ENCODE results near the gene APLP2.

The APLP2 gene

DNA sequence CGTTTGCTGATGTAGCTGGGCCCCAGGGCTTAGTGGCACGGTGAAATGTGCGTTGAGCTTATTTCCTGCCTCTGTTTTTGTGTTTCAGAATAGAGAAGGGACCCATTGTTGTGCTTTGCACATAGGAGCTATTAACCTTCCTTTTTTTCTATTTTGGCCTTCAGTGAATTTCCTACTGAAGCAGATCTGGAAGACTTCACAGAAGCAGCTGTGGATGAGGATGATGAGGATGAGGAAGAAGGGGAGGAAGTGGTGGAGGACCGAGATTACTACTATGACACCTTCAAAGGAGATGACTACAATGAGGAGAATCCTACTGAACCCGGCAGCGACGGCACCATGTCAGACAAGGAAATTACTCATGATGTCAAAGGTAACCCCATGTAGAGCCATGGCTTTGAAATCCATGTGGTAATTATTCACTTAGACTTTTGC is 52.5 kb downstream of the APLP2 start:
- FAIRE-seq, result no peak

DNA sequence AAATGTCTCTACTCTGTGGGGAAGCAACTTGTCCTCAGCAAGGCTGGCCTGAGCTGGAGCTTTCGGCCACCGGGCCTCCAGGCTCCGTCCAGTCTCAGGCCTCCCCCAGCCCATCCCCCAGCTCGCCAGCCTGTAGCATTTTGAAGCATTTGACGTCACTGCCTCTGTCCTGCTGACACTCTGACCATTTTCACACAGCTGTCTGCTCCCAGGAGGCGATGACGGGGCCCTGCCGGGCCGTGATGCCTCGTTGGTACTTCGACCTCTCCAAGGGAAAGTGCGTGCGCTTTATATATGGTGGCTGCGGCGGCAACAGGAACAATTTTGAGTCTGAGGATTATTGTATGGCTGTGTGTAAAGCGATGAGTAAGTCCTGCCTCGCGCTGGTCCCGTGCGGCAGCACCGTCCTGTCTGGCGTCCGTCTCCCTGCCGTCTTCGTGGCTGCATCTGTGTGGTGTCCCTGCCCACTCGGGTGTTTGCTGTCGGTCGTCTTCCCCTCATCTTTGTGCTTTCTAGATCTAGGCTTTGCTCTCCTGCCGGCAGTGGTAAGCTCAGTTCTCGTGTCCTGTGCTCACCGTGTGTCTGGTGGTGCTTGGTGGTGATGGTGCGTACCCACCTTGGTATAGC is 53.8 kb downstream of the APLP2 start:
- FAIRE-seq, result no peak

DNA sequence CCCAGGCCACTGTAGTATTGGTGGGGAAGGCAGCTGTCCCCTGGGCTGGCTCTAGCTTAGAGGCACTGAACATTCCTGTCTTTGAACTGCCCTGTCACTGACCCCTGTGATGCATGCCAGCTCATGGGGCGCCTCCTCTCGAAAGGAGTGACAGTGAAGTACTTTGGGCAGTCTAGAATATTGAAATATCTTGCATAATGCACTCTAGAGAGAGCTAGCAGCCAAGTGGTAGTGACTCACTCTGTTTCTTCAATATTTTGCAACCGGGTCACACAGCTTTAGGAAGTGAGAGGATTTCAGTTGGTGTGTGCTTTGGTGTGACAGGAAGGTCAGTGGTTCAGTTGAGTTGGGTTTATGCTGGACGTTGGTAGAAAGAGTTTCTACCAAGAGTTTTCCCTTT is 54.4 kb downstream of the APLP2 start:
- no peak for FAIRE-seq

DNA sequence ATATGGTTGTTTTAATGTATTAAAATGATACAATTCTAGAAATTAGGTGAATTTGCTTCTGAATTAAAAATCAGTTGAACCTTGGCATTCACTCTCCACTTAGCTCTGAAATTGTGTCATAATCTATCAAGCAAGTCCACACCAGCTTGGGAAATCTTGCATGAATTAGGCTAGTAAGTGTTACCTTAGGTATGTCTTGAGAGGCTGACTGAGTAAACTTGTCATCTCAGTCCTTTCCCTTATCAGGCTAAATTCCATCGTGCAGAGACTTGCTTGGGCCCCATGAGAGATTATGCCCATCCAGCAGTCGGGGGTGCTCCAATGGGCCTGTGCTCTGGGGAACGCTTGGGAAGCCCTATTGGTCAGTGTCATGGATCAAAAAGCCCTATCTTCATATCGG is 55.9 kb downstream of the APLP2 start:
- no peak for FAIRE-seq

DNA sequence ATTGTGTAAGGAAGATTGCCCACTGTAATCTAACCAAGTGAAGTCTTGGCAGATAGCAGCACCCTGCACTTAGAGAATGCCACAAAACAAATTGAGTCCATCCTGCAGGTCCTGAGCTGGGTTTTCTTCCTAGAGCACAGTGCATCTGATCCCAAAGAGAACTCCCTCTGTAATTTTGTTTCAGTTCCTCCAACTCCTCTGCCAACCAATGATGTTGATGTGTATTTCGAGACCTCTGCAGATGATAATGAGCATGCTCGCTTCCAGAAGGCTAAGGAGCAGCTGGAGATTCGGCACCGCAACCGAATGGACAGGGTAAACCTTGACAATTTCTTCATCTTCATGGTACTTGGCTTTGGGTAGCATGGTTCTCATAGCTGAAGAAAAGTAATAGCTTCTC is 56.8 kb downstream of the APLP2 start:
- FAIRE-seq, result no peak

DNA sequence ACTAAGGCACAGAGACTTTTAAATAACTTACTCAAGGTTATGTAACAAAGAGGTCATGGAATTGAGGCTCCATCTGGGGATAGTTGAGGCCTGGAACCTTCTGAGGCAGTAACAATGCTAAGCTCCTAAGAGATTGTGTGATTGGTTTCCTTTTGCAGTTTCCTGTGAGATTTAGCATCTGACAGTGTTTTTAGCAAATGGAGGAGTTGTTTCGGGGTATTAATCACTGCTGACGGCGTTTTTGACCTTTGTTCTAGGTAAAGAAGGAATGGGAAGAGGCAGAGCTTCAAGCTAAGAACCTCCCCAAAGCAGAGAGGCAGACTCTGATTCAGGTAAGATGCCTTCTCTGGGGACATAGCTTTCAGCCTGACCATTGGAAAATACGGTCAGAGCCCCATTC is 57.8 kb downstream of the APLP2 start:
- no peak for FAIRE-seq

DNA sequence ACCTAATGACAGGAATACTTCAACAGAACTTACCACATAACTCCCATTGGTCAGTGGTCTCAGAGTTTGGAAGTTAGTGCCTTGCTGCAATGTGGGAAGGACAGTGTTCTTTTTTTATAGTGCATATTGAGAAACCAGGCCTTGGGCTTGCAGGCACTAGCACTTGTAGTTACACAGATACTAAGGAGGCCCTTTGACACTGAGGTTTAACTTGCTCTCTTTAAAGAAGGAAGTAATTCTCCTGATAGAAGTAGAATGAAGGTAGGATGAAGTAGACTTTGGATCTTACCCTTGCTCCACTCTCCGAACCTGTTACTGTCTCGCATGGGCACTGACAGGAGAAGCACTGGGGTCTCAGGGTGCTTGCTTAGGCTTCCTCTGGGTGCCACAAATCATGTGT is 58.9 kb downstream of the APLP2 start:
- no peak for FAIRE-seq

DNA sequence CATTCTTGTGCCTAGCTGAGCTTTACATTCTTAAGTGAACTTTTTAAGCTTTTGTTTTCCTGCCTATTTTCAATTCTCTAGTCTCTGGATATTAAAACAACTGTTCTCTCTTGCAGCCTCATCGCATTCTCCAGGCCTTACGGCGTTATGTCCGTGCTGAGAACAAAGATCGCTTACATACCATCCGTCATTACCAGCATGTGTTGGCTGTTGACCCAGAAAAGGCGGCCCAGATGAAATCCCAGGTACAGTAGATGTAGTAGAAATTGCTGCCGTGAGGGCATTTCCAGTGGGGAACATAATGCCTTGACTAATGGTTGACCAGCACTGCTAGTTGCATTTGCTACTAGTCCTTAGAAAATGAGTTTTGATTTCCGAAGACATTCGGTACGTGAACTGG is 60.2 kb downstream of the APLP2 start:
- no peak for FAIRE-seq

DNA sequence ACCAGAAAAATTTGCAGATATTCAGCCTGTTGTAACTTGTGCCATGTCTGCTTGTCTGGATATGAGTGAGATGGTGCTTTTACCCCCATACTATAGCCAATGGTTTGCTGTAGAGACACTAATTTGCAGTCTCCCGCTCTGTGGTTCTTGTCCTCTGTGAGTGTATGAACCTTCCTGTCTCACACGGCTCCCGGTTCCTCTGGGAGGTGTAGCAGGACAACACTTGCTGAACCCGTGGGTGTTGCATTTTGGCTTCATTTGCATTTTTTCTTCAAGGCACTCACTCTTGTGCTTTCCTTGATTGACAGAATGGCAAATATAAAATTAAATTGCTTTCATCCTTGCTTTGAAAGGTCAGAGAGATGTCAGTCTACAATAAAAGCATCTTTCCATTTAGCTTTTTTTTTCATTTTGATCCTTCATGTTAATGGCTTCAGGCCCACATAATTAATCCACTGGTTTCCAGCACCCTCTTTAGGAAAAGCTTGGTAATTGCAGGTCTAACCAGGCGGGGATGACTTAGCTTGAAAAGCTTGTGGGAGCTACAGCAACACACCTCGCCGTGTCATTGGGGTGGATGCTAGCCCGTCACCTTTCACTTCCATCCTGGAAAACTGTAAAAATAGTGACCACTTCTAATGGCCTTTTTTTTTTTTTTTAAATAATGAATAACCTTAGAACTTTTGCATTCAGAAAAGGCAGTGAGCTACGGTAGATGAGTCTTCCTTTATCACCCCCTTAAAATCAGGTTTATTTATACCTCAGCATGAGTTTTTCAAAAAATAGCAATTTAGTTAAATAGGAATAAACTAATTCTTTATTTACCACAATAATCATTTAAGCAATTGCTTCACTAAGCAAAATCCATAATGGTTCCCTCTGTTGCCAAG is 62.5 kb downstream of the APLP2 start:
- peak; percentile 56 for FAIRE-seq

DNA sequence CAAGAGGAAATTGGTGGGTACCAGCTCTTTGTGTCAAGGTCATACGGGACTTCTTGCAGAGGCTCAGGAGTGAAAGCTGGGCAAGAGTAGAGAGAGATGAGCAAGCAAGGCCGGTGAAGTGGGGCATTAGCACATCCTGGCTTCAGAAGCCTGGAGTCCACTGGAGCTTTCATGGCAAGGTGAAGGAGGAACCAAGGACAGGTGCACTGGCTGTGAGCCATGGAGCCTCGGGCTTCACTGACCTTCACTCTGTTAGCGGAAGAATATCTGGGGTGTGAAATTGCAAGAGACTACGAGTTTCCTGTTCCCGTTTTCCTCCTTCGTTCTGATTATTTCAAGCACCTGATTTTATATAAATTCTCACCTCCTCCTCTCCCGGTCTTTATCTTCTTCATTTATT is 64.0 kb downstream of the APLP2 start:
- no peak for FAIRE-seq

DNA sequence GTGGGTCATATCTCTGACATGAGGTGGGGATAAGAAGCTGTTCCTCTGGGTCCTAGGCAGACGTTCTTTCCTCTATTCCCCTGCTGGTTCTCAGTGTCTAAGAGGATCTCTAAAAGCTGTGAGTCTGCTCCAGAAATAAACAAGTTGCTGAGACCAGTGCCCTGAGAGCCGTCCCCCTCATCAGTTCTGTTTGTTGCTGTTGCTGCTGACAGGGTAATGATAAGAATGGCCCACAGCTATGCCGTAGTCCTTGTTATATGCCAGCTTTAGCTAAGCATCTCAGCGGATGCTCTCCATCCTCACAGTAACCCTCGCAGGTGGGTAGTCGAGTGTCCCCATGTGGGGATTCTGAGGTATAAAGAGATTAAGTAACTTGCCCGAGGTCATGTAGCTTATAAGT is 66.4 kb downstream of the APLP2 start:
- FAIRE-seq, result no peak

DNA sequence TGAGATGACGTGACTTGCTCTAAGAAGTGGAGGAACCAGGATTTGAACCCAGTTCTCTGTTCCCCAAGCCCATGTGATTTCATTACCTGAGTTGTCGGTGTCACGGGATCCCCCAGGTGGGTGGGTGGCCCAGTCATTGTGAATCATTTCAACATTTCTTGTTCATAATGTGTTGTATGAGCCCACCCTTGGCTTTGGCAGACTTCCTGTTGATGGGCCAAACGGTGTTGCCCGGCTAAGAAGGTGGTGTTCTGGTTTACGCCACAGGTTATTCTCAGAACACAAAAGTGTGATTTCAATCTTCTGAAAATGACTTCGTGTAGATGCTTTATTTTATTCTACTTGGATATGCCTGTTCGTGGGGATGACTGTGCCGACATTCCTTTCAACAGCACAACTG is 68.3 kb downstream of the APLP2 start:
- FAIRE-seq, result no peak

DNA sequence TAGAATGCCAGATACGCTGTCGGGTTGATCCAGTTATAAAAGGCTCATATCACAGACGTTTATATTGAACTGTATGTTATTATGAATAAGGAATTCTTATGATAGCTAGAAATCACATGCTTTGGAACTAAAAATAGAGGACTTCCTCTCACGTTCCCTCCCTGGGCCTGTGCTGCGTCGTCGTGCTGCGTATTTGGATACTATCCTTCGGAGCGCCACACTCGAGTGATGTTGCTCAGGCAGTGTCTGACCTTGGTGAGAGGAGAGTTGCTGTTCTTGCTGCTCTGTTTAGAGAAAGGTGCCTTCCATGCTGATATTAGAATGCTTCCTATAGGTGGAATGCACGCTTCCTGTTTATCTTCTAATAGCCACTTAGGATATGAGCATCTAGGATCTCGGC is 69.7 kb downstream of the APLP2 start:
- FAIRE-seq, result no peak

DNA sequence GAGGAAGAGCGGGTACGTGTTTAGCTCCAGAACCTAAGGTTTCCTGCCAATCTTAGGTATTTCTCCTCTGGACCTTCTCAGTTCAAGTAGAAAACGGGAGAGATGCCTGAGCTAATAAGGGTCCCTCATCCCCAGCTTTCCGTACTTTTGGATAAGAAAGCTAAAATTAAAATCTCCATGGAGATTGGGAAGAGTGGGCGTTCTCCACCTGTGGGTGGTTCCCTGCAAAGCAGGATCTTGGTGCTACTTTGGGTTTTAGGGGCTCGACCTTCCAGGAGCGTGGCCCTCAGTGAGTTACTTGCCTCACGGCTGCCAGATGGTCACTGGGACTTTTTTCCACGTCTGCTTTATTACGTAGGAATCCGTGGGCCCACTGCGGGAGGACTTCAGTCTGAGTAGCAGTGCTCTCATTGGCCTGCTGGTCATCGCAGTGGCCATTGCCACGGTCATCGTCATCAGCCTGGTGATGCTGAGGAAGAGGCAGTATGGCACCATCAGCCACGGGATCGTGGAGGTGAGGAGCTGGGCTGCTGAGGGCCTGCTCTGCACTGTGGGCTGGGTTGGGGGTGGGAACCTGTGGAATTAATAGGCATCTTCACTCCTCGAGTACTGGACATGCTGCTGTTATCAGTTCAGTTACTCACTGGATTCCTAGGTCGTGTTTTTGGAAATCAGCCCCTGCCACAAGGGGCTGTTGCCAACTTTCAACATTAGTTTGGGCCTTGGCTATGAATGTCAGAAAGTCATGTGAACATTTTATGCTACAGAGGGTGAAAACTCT is 72.1 kb downstream of the APLP2 start:
- no peak for FAIRE-seq

DNA sequence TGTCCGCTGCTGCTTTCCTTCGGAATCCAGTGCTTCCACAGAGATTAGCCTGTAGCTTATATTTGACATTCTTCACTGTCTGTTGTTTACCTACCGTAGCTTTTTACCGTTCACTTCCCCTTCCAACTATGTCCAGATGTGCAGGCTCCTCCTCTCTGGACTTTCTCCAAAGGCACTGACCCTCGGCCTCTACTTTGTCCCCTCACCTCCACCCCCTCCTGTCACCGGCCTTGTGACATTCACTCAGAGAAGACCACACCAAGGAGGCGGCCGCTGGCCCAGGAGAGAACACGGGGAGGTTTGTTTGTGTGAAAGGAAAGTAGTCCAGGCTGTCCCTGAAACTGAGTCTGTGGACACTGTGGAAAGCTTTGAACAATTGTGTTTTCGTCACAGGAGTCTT is 74.4 kb downstream of the APLP2 start:
- FAIRE-seq, result no peak

DNA sequence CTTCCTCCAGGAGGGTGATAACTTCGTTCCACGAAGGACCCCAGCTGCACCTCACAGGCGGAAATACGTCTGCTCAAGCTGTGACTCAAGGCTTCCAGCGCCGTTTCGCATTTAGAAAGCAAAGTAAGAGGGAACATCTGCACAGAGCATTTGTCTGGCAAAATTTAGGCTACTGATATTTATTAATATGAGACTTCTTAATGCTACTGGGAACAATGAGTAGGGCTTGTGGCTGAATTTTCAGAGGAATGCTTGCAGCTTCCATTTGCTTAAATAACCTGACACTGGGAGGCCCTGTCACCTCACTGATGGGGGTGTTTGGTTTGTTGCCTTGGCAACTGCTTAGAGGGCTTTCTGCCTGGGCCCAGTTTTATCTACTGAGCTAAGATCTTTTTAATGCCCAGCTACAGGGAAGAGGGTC is 75.2 kb downstream of the APLP2 start:
- no peak for FAIRE-seq

DNA sequence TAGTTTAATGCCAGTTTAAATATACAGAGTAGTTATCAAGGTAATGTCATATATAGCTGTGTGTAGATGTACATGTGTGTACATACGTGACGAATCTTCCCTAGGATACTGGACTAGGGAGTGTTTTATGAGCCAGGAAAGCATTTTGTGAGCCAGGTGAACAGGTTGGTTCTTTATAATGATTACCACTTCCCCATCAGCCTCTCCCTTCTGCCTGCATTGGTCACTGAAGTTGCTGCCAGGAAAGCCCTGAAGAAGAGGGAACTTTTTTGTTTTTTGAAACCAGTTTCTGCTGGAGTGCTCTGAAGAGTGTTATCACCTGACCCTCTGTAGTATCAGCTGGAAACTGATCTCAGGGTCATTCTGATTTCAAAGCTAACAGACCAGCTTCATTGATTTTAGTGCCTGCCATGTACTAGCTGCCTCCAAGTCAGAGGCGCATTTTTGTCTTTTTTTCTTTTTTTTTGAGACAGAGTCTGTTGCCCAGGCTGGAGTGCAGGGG is 75.7 kb downstream of the APLP2 start:
- no peak for FAIRE-seq

DNA sequence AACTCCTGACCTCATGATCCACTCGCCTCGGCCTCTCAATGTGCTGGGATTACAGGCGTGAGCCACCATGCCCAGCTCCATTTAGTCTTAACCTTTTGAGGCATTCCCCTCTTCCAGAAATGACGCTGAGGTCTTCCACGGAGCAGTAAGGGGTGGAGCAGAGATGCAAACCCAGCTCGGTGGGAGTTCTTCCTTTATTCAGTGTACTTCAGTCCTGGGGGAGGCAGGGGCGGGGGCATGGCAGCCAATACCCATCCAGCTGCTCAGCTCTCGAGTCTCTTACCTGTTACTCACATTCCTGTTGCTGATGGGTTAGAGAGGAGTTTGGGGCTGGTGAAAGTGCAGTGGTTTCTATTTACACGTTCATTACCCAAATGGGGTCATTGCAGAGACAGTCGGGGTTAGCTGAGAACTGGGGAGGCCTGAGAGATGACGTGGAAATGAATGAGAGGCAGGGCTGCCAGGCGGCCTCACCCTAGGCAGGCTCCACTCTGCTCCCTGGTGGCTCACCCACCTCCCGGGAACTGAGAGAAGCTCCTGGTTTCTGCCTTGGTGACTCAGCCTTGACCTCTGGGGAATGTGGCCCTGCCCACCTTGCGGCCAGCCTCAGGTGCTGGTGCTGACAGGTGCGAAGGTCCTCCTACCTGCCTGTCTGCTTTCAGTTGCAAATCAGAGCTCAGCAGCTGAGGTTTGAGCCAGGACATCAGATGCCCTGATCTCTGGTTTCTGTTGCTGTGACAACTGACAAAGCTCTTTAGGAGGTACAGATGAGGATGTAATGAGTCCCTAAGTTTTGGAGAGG is 76.5 kb downstream of the APLP2 start:
- FAIRE-seq, result no peak

DNA sequence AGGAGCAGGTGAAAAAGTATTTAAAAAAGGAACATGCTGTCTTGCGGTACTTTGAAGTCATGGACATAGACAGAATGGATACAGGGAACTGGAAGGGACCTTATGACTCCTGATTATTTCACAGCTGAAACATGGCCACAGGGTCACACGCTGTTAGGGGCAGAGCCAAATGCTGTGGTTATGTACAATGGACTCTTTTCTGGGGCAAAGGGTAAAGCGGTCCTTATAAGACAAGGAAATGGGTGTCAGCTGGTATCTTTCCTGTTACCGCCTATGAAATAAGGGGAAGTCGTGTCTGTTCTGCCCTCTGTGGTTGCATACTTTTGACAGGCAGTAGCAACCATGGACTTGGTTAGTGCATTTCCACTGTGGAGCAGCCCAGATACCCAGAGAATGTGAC is 77.1 kb downstream of the APLP2 start:
- no peak for FAIRE-seq

DNA sequence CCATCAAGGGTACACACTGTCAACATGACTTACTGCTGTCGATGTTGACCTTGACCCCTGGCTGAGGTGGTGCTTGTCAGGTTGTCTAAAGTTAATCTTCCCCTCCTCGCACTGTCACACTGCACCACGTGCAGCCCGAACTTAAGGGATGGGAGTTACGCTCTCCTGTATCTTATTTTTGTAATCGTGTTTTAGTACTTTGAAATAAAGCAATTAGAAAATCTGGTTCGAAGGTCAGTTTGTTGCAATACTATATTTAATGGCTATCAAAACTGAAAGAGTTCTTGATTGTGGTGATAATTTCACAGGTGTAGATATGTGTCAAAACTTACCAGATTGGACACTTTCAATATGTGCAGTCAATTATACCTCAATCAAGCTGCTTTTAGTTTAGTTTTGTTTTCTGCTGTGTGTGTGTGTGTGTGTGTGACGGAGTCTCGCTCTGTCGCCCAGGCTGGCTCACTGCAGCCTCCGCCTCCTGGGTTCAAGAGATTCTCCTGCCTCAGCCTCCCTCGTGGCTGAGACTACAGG is 79.2 kb downstream of the APLP2 start:
- FAIRE-seq, result no peak

DNA sequence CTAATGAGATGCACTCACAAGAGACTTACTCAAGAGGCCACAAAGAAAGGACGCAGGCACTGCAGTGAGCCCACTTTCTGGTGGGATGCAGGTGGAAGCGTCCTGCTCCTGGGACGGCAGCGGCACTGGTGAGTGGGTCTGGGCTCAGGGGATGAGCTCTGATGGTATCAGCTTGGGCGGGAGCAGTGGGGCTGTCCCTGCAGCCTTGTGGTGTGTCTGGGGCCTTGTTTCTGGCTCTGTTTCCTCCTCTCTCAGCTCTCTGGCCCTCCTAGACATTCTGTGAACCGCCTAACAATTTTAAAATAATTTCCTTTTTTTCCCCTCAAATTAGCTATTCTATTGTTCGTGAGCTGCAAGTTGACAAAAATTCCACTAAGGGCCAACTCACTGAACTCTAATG is 81.1 kb downstream of the APLP2 start:
- FAIRE-seq, result no peak

DNA sequence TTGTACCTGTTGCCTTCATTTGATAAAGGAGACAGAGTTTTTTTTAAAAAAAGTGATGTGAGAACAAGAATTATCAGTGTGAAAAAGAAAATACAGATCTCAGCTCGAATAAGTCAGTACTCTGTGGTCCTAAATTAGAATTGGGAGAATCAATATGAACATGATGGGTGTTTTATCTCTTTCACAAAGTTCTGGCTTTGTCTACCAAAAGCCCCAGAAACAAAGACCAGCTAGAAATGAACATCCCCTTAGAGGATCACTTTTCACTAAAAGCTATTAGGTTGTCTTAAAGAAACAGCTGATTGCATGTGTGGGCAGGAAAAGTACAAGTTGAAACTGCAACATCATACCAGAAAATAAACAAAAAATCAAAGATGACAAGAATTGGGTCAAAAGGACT is 81.5 kb downstream of the APLP2 start:
- no peak for FAIRE-seq
